ENCODE data around the gene SOBP.

The SOBP gene

DNA sequence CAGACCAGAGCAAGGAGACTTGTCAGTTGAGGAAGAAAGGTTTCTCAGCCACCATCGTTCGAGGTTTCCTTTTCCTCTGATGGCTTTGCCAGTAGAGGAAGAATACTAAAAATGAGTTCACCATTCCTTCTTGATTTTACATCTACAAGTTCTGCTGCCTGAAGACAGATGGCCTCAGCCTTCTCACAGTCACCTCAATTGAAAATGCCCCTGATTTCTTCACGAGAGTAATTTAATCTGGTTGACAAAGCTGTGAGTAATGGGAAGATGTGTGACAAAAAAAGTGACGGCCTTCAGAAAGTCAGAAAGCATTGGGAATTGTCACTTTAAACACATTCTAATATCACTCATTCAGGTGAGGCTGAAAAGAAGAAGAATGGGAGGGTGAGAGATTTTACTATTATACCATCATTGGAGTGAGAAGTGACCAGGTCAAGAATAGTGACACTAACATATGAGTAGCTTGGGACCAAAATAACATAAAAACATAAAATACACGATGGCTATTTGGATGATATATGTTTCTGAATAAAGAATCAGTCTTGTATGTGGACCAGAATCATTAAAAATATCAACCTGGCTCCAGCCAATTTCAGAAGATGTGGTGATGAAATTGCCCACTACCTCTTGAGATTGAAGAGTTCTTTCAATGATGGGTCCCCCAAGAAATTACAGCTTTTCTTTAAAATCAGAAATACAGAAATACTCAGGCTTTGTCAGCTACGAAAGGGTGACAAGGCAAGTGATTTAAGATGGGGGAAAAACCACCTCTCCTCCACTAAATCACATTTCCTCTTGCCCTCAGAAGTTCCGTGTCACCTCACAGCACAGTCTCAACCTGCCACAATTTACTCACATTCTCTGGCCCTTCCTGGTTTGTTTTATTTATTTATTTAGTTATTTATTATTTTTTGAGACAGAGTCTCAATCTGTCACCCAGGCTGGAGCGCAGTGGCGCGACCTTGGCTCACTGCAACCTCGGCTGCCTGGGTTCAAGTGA is 147.7 kb downstream of the SOBP start:
- Histone ChIP-seq H3K4me2 (ENCODE audit: low read length) (no peak overlapping the region), H3K9me3 (replicated peaks; ENCODE audit: low read length) (no peaks in the 10 kb centered on the region), H3K4me3 (ENCODE audit: low read length) (no peak overlapping the region), H3K27me3 (ENCODE audit: control insufficient read depth, insufficient read depth, low read length) (peaks cover 17% of the 10 kb centered on the region), H3K9ac (ENCODE audit: low read depth, low read length) (no peak overlapping the region), H3K36me3 (ENCODE audit: insufficient read depth, low read length) (no peaks in the 10 kb centered on the region), H3K4me1 (ENCODE audit: control insufficient read depth, insufficient read depth, low read length) (peaks cover 9% of the 10 kb centered on the region)

GRCh38 chr6:107638493-107638892 is 148.6 kb downstream of the SOBP start:
- Histone ChIP-seq H3K27me3 (ENCODE audit: control insufficient read depth, insufficient read depth, low read length) (peaks cover 9% of the 10 kb centered on the region), H3K4me2 (ENCODE audit: low read length) (no peak overlapping the region), H3K4me3 (ENCODE audit: low read length) (no peak overlapping the region), H3K4me1 (ENCODE audit: control insufficient read depth, insufficient read depth, low read length) (peaks cover 9% of the 10 kb centered on the region), H3K9me3 (replicated peaks; ENCODE audit: low read length) (no peaks in the 10 kb centered on the region), H3K9ac (ENCODE audit: low read depth, low read length) (no peak overlapping the region), H3K36me3 (ENCODE audit: insufficient read depth, low read length) (no peaks in the 10 kb centered on the region)

- Histone ChIP-seq H3K36me3 (ENCODE audit: insufficient read depth, low read length) (no peaks in the 10 kb centered on the region), H3K9me3 (replicated peaks; ENCODE audit: low read length) (no peaks in the 10 kb centered on the region), H3K4me3 (ENCODE audit: low read length) (no peak overlapping the region), H3K4me1 (ENCODE audit: control insufficient read depth, insufficient read depth, low read length) (peaks cover 13% of the 10 kb centered on the region), H3K9ac (ENCODE audit: low read depth, low read length) (no peak overlapping the region), H3K4me2 (ENCODE audit: low read length) (no peak overlapping the region), H3K27me3 (ENCODE audit: control insufficient read depth, insufficient read depth, low read length) (peaks cover 4% of the 10 kb centered on the region)
Measured at GRCh38 chr6:107639511-107639910, 149.6 kb downstream of the SOBP start.

DNA sequence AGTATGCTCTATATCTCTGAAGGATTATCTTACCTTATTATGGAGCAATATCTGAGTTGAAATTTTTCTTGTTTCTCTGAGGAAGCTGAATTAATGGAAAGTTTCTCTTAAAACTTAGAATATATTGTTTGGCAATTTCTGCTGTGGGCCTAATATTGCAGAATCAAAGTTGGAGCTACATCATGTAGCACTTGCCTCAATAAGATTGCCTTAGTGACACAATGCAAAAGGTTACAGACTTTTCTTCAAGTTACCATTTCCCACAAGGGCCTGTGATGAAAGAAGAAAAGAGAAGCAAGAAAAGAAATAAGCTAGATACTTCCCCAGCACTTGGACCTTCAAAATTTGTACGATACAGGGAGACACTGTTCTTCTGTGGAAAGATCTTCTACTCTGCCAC is 151.2 kb downstream of the SOBP start:
- Histone ChIP-seq H3K9ac (ENCODE audit: low read depth, low read length) (no peak overlapping the region), H3K27me3 (ENCODE audit: control insufficient read depth, insufficient read depth, low read length) (peaks cover 4% of the 10 kb centered on the region), H3K4me3 (ENCODE audit: low read length) (no peak overlapping the region), H3K4me2 (ENCODE audit: low read length) (peak overlapping the region; percentile 56), H3K9me3 (replicated peaks; ENCODE audit: low read length) (no peaks in the 10 kb centered on the region), H3K36me3 (ENCODE audit: insufficient read depth, low read length) (no peaks in the 10 kb centered on the region), H3K4me1 (ENCODE audit: control insufficient read depth, insufficient read depth, low read length) (peaks cover 14% of the 10 kb centered on the region)

DNA sequence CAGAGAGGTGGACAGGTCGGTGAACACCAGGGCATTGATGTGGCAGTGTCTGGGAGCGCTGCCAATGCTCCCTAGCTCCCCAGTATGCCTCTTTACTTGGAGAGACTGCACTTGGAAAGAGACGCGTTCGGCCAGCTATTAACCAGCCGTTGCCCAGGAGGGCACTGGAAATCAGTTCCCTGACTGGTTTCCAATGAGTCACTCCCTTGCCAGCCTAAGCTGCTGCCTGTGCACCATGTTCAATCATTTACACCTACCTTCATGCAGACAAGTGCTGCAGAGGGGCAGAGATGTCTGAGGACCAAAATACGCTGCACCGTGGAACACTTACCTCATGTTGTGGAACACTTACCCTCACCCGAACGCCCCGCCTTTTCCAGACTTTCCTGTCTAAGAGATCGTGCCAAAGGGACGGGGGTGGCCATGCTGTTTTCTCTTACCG is 151.6 kb downstream of the SOBP start:
- Histone ChIP-seq H3K27me3 (ENCODE audit: control insufficient read depth, insufficient read depth, low read length) (peaks cover 4% of the 10 kb centered on the region), H3K4me3 (ENCODE audit: low read length) (peak overlapping the region; percentile 39)

GRCh38 chr6:107642095-107642860 is 152.4 kb downstream of the SOBP start:
- Histone ChIP-seq H3K36me3 (ENCODE audit: insufficient read depth, low read length) (no peaks in the 10 kb centered on the region), H3K27me3 (ENCODE audit: control insufficient read depth, insufficient read depth, low read length) (peaks cover 4% of the 10 kb centered on the region), H3K4me3 (ENCODE audit: low read length) (no peak overlapping the region), H3K4me1 (ENCODE audit: control insufficient read depth, insufficient read depth, low read length) (peaks cover 18% of the 10 kb centered on the region), H3K9ac (ENCODE audit: low read depth, low read length) (no peak overlapping the region), H3K9me3 (replicated peaks; ENCODE audit: low read length) (no peaks in the 10 kb centered on the region), H3K4me2 (ENCODE audit: low read length) (peak overlapping the region; percentile 56)

More for the DNA sequence above, 151.6 kb downstream of the SOBP start:
- H3K9ac ChIP-seq (ENCODE audit: low read depth, low read length): no peak overlapping the region
- no peaks in the 10 kb centered on the region for H3K36me3 ChIP-seq (ENCODE audit: insufficient read depth, low read length)
- H3K4me2 ChIP-seq (ENCODE audit: low read length): peak overlapping the region; percentile 56
- peaks cover 18% of the 10 kb centered on the region for H3K4me1 ChIP-seq (ENCODE audit: control insufficient read depth, insufficient read depth, low read length)
- H3K9me3 ChIP-seq (replicated peaks; ENCODE audit: low read length): no peaks in the 10 kb centered on the region

DNA sequence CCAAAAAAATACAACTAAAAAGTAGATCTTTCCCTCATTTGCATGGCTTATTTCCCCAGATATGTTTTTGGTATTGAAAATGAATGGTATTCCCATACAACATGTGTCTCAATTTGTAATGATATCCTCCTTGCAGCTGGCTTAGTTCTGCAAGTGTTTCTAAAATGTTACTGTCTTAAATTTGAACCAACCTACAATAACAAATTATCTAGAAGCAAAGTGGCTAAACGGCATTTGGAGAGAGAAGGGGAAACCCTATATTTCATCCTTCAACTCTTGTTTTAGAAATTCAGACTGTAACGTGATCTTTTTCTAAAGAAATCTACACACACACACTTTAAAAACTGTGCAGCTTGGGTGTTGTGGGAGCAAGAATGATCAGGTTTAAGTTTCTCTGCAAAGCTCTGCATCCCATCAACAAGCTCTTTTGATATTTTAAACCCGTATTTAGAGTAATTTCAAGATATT is 153.0 kb downstream of the SOBP start:
- H3K27me3 ChIP-seq (ENCODE audit: control insufficient read depth, insufficient read depth, low read length): peaks cover 4% of the 10 kb centered on the region
- peaks cover 23% of the 10 kb centered on the region for H3K4me1 ChIP-seq (ENCODE audit: control insufficient read depth, insufficient read depth, low read length)
- H3K4me3 ChIP-seq (ENCODE audit: low read length): no peak overlapping the region
- no peak overlapping the region for H3K4me2 ChIP-seq (ENCODE audit: low read length)
- H3K9me3 ChIP-seq (replicated peaks; ENCODE audit: low read length): no peaks in the 10 kb centered on the region
- no peak overlapping the region for H3K9ac ChIP-seq (ENCODE audit: low read depth, low read length)
- H3K36me3 ChIP-seq (ENCODE audit: insufficient read depth, low read length): no peaks in the 10 kb centered on the region

- Histone ChIP-seq H3K4me3 (ENCODE audit: low read length) (no peak overlapping the region), H3K9me3 (replicated peaks; ENCODE audit: low read length) (no peaks in the 10 kb centered on the region), H3K36me3 (ENCODE audit: insufficient read depth, low read length) (no peaks in the 10 kb centered on the region), H3K9ac (ENCODE audit: low read depth, low read length) (no peak overlapping the region), H3K4me2 (ENCODE audit: low read length) (no peak overlapping the region), H3K27me3 (ENCODE audit: control insufficient read depth, insufficient read depth, low read length) (peaks cover 4% of the 10 kb centered on the region), H3K4me1 (ENCODE audit: control insufficient read depth, insufficient read depth, low read length) (peaks cover 23% of the 10 kb centered on the region)
Measured at GRCh38 chr6:107644513-107644912, 154.6 kb downstream of the SOBP start.

DNA sequence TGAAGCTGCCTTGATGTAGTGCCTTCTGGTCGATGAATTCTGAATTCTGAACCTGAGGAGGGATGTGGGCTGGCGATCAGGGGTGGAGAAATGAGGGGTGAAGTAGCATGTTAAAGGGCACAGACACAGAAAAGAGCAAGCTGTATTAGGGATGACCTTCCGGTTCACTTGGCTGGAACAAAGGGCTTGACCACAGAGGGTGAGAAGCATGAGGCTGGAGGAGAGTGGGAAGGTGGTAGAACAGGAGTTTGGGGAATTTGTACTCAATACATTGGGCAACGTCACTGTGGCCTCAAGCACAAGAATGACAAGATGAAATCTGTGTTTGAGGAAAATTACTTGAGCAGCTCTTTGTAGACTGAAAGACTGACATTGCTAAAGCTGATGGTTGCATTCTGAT is 155.8 kb downstream of the SOBP start:
- H3K36me3 ChIP-seq (ENCODE audit: insufficient read depth, low read length): no peaks in the 10 kb centered on the region
- H3K27me3 ChIP-seq (ENCODE audit: control insufficient read depth, insufficient read depth, low read length): no peaks in the 10 kb centered on the region
- H3K4me2 ChIP-seq (ENCODE audit: low read length): no peak overlapping the region
- H3K4me3 ChIP-seq (ENCODE audit: low read length): no peak overlapping the region
- peaks cover 23% of the 10 kb centered on the region for H3K4me1 ChIP-seq (ENCODE audit: control insufficient read depth, insufficient read depth, low read length)
- H3K9ac ChIP-seq (ENCODE audit: low read depth, low read length): no peak overlapping the region
- no peaks in the 10 kb centered on the region for H3K9me3 ChIP-seq (replicated peaks; ENCODE audit: low read length)

- H3K9me3 ChIP-seq (replicated peaks; ENCODE audit: low read length): no peaks in the 10 kb centered on the region
- H3K27me3 ChIP-seq (ENCODE audit: control insufficient read depth, insufficient read depth, low read length): no peaks in the 10 kb centered on the region
- H3K4me1 ChIP-seq (ENCODE audit: control insufficient read depth, insufficient read depth, low read length): peaks cover 23% of the 10 kb centered on the region
Measured at GRCh38 chr6:107646176-107646575, 156.3 kb downstream of the SOBP start.

DNA sequence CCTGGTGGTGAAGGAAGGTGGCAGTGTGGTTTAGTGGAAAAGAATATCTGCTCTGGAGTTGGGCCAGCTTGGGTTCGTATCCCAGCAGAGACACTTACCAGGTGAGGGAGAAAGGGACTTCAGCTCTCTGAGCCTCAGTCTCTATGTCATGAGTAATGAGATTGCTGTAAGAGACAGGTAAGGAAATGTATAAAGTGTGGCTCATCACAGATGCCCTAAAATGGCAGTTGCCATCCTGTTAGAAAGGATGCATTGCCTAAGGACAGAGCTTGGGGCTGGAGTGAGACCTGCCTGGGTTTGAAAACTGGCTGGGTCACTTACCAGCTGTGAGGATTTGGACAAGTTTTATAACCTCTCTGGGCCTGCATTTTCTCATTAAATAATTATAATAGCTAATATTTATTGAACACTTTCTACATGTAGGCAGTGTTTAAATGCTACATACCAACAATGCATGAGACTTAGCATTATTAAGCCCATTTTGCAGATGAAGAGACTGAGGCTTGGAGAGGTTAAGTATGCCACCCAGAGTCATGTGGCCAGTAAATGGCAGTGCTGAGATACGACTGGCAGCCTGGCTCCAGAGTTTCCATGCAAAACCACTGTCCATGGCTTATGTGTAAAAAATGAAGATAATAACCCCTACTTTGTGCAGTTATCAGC is 157.0 kb downstream of the SOBP start:
- no peaks in the 10 kb centered on the region for H3K36me3 ChIP-seq (ENCODE audit: insufficient read depth, low read length)
- peaks cover 17% of the 10 kb centered on the region for H3K4me1 ChIP-seq (ENCODE audit: control insufficient read depth, insufficient read depth, low read length)
- no peak overlapping the region for H3K4me2 ChIP-seq (ENCODE audit: low read length)
- no peak overlapping the region for H3K4me3 ChIP-seq (ENCODE audit: low read length)
- no peaks in the 10 kb centered on the region for H3K27me3 ChIP-seq (ENCODE audit: control insufficient read depth, insufficient read depth, low read length)
- H3K9ac ChIP-seq (ENCODE audit: low read depth, low read length): no peak overlapping the region
- H3K9me3 ChIP-seq (replicated peaks; ENCODE audit: low read length): no peaks in the 10 kb centered on the region

More at GRCh38 chr6:107646176-107646575, 156.3 kb downstream of the SOBP start:
- H3K9ac ChIP-seq (ENCODE audit: low read depth, low read length): no peak overlapping the region
- no peak overlapping the region for H3K4me2 ChIP-seq (ENCODE audit: low read length)
- H3K4me3 ChIP-seq (ENCODE audit: low read length): no peak overlapping the region
- H3K36me3 ChIP-seq (ENCODE audit: insufficient read depth, low read length): no peaks in the 10 kb centered on the region
